ENCODE measurements around the gene CEP63. TPM values are rescaled to one million over a fixed set of nuclear protein-coding genes. Genes with fewer than 3 reads are reported as not detected.

CEP63 gene
- total RNA-seq, 3 donors from 2014 or later: 31.8 to 38.9 (median 33.1) TPM

GRCh38 chr3:134597390-134597970 lies 111.6 kb downstream of the CEP63 start:
- no peak for DNase-seq (ENCODE audit: low spot score in 2 of 2)
- H3K36me3 ChIP-seq: no peaks in the 10 kb centered on the region
- no peak overlapping the region for H3K27ac ChIP-seq
- intact Hi-C loops (cut with DNase I; ENCODE audit: low total_unique reads): loop anchor here (2.0 kb wide), 1 partner anchor 57 kb away; no protein-coding TSS in a partner anchor
- H3K4me1 ChIP-seq: no peaks in the 10 kb centered on the region
- H3K4me3 ChIP-seq: no peak overlapping the region
- no peaks in the 10 kb centered on the region for H3K27me3 ChIP-seq
- no peaks in the 10 kb centered on the region for H3K9me3 ChIP-seq
- TF ChIP-seq POLR2AphosphoS5 (IDR thresholded peaks at IDR 0.05) (no peak), POLR2A (IDR thresholded peaks at IDR 0.05) (no peak)
- TF ChIP-seq, protein P1, sequence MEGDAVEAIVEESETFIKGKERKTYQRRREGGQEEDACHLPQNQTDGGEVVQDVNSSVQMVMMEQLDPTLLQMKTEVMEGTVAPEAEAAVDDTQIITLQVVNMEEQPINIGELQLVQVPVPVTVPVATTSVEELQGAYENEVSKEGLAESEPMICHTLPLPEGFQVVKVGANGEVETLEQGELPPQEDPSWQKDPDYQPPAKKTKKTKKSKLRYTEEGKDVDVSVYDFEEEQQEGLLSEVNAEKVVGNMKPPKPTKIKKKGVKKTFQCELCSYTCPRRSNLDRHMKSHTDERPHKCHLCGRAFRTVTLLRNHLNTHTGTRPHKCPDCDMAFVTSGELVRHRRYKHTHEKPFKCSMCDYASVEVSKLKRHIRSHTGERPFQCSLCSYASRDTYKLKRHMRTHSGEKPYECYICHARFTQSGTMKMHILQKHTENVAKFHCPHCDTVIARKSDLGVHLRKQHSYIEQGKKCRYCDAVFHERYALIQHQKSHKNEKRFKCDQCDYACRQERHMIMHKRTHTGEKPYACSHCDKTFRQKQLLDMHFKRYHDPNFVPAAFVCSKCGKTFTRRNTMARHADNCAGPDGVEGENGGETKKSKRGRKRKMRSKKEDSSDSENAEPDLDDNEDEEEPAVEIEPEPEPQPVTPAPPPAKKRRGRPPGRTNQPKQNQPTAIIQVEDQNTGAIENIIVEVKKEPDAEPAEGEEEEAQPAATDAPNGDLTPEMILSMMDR (IDR thresholded peaks at IDR 0.05): no peak

DNA sequence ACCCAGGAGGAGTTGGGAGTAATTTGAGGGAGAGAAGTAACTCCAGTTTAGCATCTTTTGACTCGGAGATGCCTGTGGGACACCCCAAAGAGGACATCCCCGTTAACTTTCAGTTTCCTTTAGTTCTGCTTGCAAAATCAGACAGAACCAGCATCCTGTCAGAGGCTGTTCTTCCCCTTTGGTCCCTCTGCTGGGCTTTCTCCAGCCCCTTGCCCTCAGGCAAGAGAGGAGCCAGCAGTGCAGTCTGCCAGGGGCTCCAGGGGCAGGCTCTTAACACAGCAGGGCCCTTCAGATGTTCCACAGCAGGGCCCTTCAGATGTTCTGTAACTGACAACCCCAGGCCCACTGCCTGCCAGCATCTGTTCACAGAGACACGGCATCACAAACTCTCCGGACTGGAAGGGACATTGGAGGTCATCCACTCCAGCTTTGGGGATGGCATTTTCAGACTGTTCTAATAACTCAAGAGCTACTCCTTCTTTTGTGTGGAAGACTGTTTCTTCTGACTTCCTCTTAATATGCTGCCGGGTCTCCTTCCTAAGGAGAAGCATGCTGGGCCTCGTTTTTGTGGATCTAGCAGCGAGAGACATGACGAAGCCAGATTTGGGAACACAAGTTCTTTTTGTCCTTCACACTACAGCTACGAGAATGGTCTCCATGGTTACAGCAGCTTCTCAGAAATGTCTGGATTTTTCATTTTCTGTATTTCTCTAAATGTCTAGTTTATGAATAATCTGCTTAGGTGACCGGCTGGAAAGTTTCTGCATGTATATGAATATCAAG lies 113.1 kb downstream of the CEP63 start:
- Histone ChIP-seq H3K27ac (no peak overlapping the region), H3K36me3 (no peaks in the 10 kb centered on the region), H3K4me1 (no peaks in the 10 kb centered on the region), H3K9me3 (no peaks in the 10 kb centered on the region), H3K4me3 (no peak overlapping the region), H3K27me3 (no peaks in the 10 kb centered on the region)
- TF ChIP-seq POLR2A (IDR thresholded peaks at IDR 0.05): no peak
- TF ChIP-seq POLR2AphosphoS5 (IDR thresholded peaks at IDR 0.05): no peak
- TF ChIP-seq, protein P1 (IDR thresholded peaks at IDR 0.05): no peak
- intact Hi-C loops (cut with DNase I; ENCODE audit: low total_unique reads): no loop called here
- no peak for DNase-seq (ENCODE audit: low spot score in 2 of 2)

DNA sequence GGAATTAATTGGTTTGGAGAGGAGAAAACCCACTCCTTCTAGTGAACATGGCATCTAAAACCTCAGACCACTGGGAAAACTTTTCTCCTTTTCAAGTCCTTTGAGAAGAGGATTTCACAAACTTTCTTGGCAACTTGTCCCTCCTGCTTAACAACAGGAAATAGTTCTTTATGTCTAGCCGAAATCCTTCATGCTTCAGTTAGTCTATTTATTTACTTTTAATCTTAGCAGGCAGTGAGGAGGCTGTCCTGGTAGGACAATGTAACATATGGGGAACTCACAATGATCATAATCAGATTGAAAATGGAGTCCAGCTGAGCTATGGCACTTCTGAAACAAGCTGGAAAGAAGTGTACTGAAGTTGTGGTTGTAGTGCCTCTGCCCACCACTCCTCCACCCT lies 114.3 kb downstream of the CEP63 start:
- TF ChIP-seq POLR2AphosphoS5 (IDR thresholded peaks at IDR 0.05) (no peak), POLR2A (IDR thresholded peaks at IDR 0.05) (no peak)
- TF ChIP-seq, protein P1 (IDR thresholded peaks at IDR 0.05): no peak
- intact Hi-C loops (cut with DNase I; ENCODE audit: low total_unique reads): no loop called here
- Histone ChIP-seq H3K4me1 (no peaks in the 10 kb centered on the region), H3K4me3 (no peak overlapping the region), H3K9me3 (no peaks in the 10 kb centered on the region), H3K36me3 (no peaks in the 10 kb centered on the region), H3K27ac (no peak overlapping the region), H3K27me3 (no peaks in the 10 kb centered on the region)
- no peak for DNase-seq (ENCODE audit: low spot score in 2 of 2)

- Histone ChIP-seq H3K27ac (no peak overlapping the region), H3K4me1 (no peaks in the 10 kb centered on the region), H3K27me3 (no peaks in the 10 kb centered on the region), H3K4me3 (peak overlapping the region in 1 of 3 donors; percentile 36), H3K9me3 (no peaks in the 10 kb centered on the region), H3K36me3 (no peaks in the 10 kb centered on the region)
- DNase-seq (ENCODE audit: low spot score in 2 of 2): no peak
- intact Hi-C loops (cut with DNase I; ENCODE audit: low total_unique reads): no loop called here
- TF ChIP-seq, protein P1 (IDR thresholded peaks at IDR 0.05): peak; percentile 72 to 84 (median 77)
- TF ChIP-seq POLR2AphosphoS5 (IDR thresholded peaks at IDR 0.05): no peak
These were observed 115.0 kb downstream of the CEP63 start for GRCh38 chr3:134600685-134601463.

All from breast epithelium (tissue), 4 donors.